Small intestine (tissue), 7 donors: ENCODE data around the gene TLK1. TPM values are rescaled to one million over a fixed set of nuclear protein-coding genes. Genes with fewer than 3 reads are reported as not detected.

Source experiments
- DNase-seq, 2 donors: peaks; one replicate each; pipeline versions ENCODE4 v3.0.0 to v3.0.0-alpha.2; 2013
- FAIRE-seq: peaks from 2 replicates; lab custom pipeline; 2012; peaks lifted over from hg19 to GRCh38; lab: Jason Lieb, UNC
- H3K27ac ChIP-seq, 3 donors: one replicate each; pipeline ENCODE4 v1.5.1; 2013; ENCODE audit warnings: low read length in 2 of 3, mild to moderate bottlenecking in 2 of 3, control low read depth in 1 of 3, inconsistent platforms in 1 of 3, low read depth in 1 of 3, moderate library complexity in 1 of 3
- H3K27me3 ChIP-seq, 3 donors: one replicate each; pipeline ENCODE4 v1.6.1; 2013; ENCODE audit warnings: low read length in 3 of 3, inconsistent platforms in 1 of 3; ENCODE audit not compliant: control insufficient read depth in 3 of 3, insufficient read depth in 3 of 3
- H3K36me3 ChIP-seq, 3 donors: one replicate each; pipeline ENCODE4 v1.6.1; 2013; ENCODE audit warnings: low read length in 3 of 3, inconsistent platforms in 1 of 3, low read depth in 1 of 3, mild to moderate bottlenecking in 1 of 3, moderate library complexity in 1 of 3; ENCODE audit not compliant: control insufficient read depth in 3 of 3, insufficient read depth in 2 of 3
- H3K4me1 ChIP-seq, 3 donors: one replicate each; pipeline ENCODE4 v1.6.1; 2013; ENCODE audit warnings: low read length in 2 of 3, inconsistent platforms in 1 of 3, low read depth in 1 of 3, mild to moderate bottlenecking in 1 of 3, moderate library complexity in 1 of 3; ENCODE audit not compliant: control insufficient read depth in 3 of 3, insufficient read depth in 2 of 3
- H3K4me3 ChIP-seq, 3 donors: one replicate each; pipeline ENCODE4 v1.5.1; 2013; ENCODE audit warnings: low read length in 3 of 3, control low read depth in 1 of 3, inconsistent platforms in 1 of 3, low read depth in 1 of 3, mild to moderate bottlenecking in 1 of 3, moderate library complexity in 1 of 3
- H3K9me3 ChIP-seq, 2 donors: one replicate each; pipeline ENCODE4 v1.6.1; 2013; ENCODE audit warnings: low read depth in 1 of 2, low read length in 1 of 2; ENCODE audit not compliant: control insufficient read depth in 2 of 2, insufficient read depth in 1 of 2
- WGBS, 3 donors: extraction: QIAGEN DNeasy Blood & Tissue Kit; methylation state at CpG; one replicate each; pipeline ENCODE4 v1.1.7; 2013; 5-methylcytosine and 5-hydroxymethylcytosine counted together
- polyA plus RNA-seq, 4 donors: library from polyadenylated mRNA; stranded (reverse) in 3 of 4; unstranded in 1 of 4; fragments of 200-250 nt in 3 of 4; fragments of 120-200 nt in 1 of 4; gene quantifications; one replicate each; pipeline versions ENCODE4 v1.2.1 to v1.2.3, GENCODE V29; 2013
- donor health status: healthy with polysubstance abuse.
- donor health status: control.
- donor health status: control.
- donor health status: Bipolar disorder and iron deficiency.
- donor health status: healthy.

TLK1 gene
- polyA plus RNA-seq, 4 donors = 10.0 to 27.8 (median 11.6) TPM

DNA sequence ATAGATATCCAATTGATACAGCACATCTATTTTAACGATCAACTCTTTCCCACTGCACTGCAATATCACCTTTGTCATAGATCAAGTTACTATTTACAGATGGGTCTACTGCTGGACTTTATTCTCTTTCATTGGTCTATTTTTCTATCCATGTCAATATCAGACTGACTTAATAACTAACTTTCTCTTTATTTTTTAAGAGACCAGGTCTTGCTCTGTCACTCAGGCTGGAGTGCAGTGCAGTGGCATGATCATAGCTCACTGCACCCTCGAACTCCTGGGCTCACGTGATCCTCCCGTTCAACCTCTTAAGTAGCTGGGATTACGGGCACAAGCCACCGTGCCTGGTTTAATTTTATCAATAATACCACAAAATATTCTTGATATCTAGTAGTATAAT lies 71.2 kb downstream of the TLK1 start:
- Histone ChIP-seq H3K27ac (no peak overlapping the region), H3K36me3 (peaks cover 0 to 5% (median 2%) of the 10 kb centered on the region in 3 donors), H3K4me1 (no peaks in the 10 kb centered on the region), H3K4me3 (no peak overlapping the region), H3K27me3 (no peaks in the 10 kb centered on the region), H3K9me3 (no peaks in the 10 kb centered on the region)
- DNase-seq (no peak), FAIRE-seq (no peak)
- 86 to 93% (median 90%) methylated on average over 6 of the region's 6 CpGs for WGBS, 3 donors

- 92 to 93% (median 93%) methylated on average over 5 of the region's 5 CpGs for WGBS, 3 donors
Measured at GRCh38 chr2:171088057-171088834, 72.4 kb downstream of the TLK1 start.

GRCh38 chr2:171087547-171087946 lies 73.1 kb downstream of the TLK1 start:
- 88 to 100% (median 95%) methylated on average over 1 of the region's 1 CpG for WGBS, 3 donors
- Histone ChIP-seq H3K4me3 (no peak overlapping the region), H3K9me3 (no peaks in the 10 kb centered on the region), H3K27me3 (no peaks in the 10 kb centered on the region), H3K4me1 (no peaks in the 10 kb centered on the region), H3K36me3 (peaks cover 0 to 5% (median 2%) of the 10 kb centered on the region in 3 donors), H3K27ac (no peak overlapping the region)
- FAIRE-seq (no peak), DNase-seq (no peak)

More at GRCh38 chr2:171088057-171088834, 72.4 kb downstream of the TLK1 start:
- Histone ChIP-seq H3K9me3 (no peaks in the 10 kb centered on the region), H3K27me3 (no peaks in the 10 kb centered on the region), H3K27ac (no peak overlapping the region), H3K4me3 (no peak overlapping the region), H3K4me1 (no peaks in the 10 kb centered on the region), H3K36me3 (peaks cover 0 to 5% (median 2%) of the 10 kb centered on the region in 3 donors)
- DNase-seq (no peak), FAIRE-seq (no peak)

DNA sequence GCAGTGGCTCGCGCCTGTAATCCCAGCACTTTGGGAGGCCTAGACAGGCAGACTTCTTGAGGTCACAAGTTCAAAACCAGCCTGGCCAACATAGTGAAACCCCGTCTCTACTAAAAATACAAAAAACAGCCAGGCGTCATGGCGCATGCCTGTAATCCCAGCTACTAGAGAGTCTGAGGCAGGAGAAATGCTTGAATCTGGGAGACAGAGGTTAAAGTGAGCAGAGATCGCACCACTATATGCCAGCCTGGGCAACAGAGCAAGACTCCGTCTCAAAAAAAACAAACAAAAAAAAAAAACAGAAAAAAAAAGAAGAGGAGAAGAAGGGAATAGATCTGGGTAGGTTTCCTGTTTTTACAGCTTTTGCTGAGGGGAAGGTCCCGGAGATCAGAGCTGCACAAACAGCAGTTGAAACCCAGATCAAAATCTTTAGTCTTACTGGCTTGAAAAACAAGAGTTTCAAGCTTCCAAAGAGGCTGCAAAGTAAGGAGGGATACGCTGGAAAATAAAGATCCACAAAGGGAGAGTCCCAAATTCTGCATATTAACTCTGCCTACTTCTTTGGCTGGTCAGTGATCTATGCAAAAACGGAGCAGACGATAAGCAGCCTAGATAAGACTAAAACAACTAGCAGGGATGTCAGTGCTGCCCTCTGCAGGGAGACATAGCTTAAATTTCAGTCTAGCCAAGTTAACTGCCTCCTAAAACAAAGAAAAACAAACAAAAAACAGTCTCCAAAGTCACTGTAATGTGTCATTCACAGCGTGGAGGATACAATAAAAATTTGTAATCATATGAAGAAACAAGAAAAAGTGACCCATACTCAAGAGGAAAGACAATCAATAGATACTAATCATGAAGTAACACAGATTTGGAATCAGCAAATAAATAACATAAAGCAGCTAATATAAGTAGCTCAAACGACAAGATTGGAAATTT lies 74.1 kb downstream of the TLK1 start:
- Histone ChIP-seq H3K4me1 (no peaks in the 10 kb centered on the region), H3K36me3 (peaks cover 0 to 4% (median 2%) of the 10 kb centered on the region in 3 donors), H3K27ac (no peak overlapping the region), H3K4me3 (no peak overlapping the region), H3K27me3 (no peaks in the 10 kb centered on the region), H3K9me3 (no peaks in the 10 kb centered on the region)
- peak; percentile 55 to 57 for DNase-seq
- no peak for FAIRE-seq
- WGBS, 3 donors = 58 to 63% (median 62%) methylated on average over 13 of the region's 13 CpGs

GRCh38 chr2:171084128-171084527 lies 76.6 kb downstream of the TLK1 start:
- H3K4me1 ChIP-seq = no peaks in the 10 kb centered on the region
- peaks cover 0 to 7% (median 0%) of the 10 kb centered on the region in 3 donors for H3K36me3 ChIP-seq
- H3K27me3 ChIP-seq = no peaks in the 10 kb centered on the region
- H3K9me3 ChIP-seq = no peaks in the 10 kb centered on the region
- 26 to 63% (median 52%) methylated on average over 5 of the region's 5 CpGs for WGBS, 3 donors
- DNase-seq (peak; percentile 11 to 43), FAIRE-seq (no peak)
- H3K27ac ChIP-seq = no peak overlapping the region
- no peak overlapping the region for H3K4me3 ChIP-seq

GRCh38 chr2:171083451-171083850 lies 77.2 kb downstream of the TLK1 start:
- no peaks in the 10 kb centered on the region for H3K27me3 ChIP-seq
- DNase-seq = no peak
- peaks cover 0 to 7% (median 2%) of the 10 kb centered on the region in 3 donors for H3K36me3 ChIP-seq
- H3K9me3 ChIP-seq = no peaks in the 10 kb centered on the region
- no peak overlapping the region for H3K4me3 ChIP-seq
- FAIRE-seq = no peak
- whole genome bisulfite sequencing, 3 donors = 91 to 96% (median 95%) methylated on average over 2 of the region's 2 CpGs
- H3K4me1 ChIP-seq = no peaks in the 10 kb centered on the region
- no peak overlapping the region for H3K27ac ChIP-seq

DNA sequence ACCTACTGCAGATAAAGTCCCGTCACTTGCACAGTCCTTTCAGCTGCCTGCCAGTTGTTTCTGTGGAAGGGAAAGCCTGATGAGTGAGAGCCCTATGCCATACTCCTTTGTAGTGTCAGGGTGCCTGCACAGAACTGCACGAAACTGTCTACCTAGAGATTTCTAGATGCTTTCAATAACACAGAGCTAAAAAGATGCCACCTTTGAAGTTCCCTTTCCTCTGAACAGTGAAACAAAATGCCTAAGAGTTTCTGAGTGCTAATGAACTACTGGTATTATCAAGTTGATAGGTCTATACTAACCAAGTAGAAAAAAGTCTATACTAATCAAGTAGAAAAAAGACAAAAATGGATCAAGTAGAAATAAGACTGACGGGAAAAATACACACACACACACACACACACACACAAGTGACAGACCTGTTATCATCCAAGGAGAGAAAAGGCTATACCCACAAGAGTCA lies 79.0 kb downstream of the TLK1 start:
- no peak for FAIRE-seq
- Histone ChIP-seq H3K9me3 (no peaks in the 10 kb centered on the region), H3K36me3 (peaks cover 0 to 4% (median 2%) of the 10 kb centered on the region in 3 donors), H3K4me3 (no peak overlapping the region), H3K4me1 (no peaks in the 10 kb centered on the region), H3K27me3 (no peaks in the 10 kb centered on the region), H3K27ac (no peak overlapping the region)
- DNase-seq = no peak
- 90 to 91% (median 90%) methylated on average over 3 of the region's 3 CpGs for WGBS, 3 donors

DNA sequence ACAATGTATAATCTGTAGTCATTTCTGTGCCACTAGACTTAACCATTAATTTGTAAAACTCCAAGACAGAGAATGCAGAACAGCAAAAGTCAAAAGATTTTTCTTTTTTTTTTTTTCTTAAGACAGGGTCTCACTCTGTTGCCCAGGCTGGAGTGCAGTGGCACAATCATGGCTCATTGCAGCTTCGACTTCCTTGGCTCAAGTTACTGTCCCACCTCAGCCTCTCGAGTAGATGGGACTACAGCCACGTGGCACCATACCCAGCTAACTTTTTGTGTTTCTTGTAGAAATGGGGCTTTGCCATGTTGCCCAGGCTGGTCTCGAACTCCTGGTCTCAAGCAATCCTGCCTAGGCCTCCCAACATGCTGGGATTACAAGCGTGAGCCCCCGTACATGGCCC lies 80.1 kb downstream of the TLK1 start:
- no peak for FAIRE-seq

More for the DNA sequence above, 80.1 kb downstream of the TLK1 start:
- Histone ChIP-seq H3K9me3 (no peaks in the 10 kb centered on the region), H3K36me3 (peaks cover 0 to 10% (median 2%) of the 10 kb centered on the region in 3 donors), H3K27ac (no peak overlapping the region), H3K27me3 (no peaks in the 10 kb centered on the region), H3K4me3 (no peak overlapping the region), H3K4me1 (no peaks in the 10 kb centered on the region)
- DNase-seq = no peak
- 95% methylated on average over 6 of the region's 6 CpGs for WGBS, 3 donors
